HepG2 (cell line): ENCODE results near the gene SUPT4H1. TPM values are rescaled to one million over a fixed set of nuclear protein-coding genes. Genes with fewer than 3 reads are reported as not detected.

Experiments used
- BORCS8-MEF2B ChIP-seq: sonication (generic); formaldehyde crosslinking; IDR thresholded peaks from 2 replicates; pipeline ENCODE4 v1.8.0; 2022; ENCODE audit warnings: mild to moderate bottlenecking, missing genetic modification reagents
- BRD4 ChIP-seq: sonication (generic); formaldehyde crosslinking; IDR thresholded peaks from 2 replicates; pipeline ENCODE4 v1.4.0; 2020; ENCODE audit warnings: missing genetic modification reagents
- CBX1 ChIP-seq: IDR thresholded peaks from one replicate; pipeline ENCODE4 v1.6.1; 2016; ENCODE audit warnings: antibody characterized with exemption, low read depth
- DNMT1 ChIP-seq: sonication (generic); formaldehyde crosslinking; IDR thresholded peaks from 2 replicates; pipeline ENCODE4 v1.5.1; 2020; ENCODE audit warnings: mild to moderate bottlenecking, missing genetic modification reagents
- GATAD2A ChIP-seq: IDR thresholded peaks from 2 replicates; pipeline ENCODE4 v1.6.1; 2016
- HMGA1 ChIP-seq: sonication (generic); formaldehyde crosslinking; conservative IDR thresholded peaks from 2 replicates; pipeline ENCODE4 v1.4.0; 2020; ENCODE audit warnings: missing genetic modification reagents
- HOXA9 ChIP-seq: sonication (generic); formaldehyde crosslinking; IDR thresholded peaks from 2 replicates; pipeline ENCODE4 v1.8.1; 2022; ENCODE audit warnings: missing genetic modification reagents, mild to moderate bottlenecking, moderate library complexity, borderline replicate concordance
- JUND ChIP-seq: sonication (generic); formaldehyde crosslinking; IDR thresholded peaks from 2 replicates; pipeline ENCODE4 v1.8.0; 2022; ENCODE audit warnings: mild to moderate bottlenecking, missing genetic modification reagents
- MIER3 ChIP-seq: IDR thresholded peaks from 2 replicates; pipeline ENCODE4 v1.6.1; 2016; ENCODE audit warnings: missing compliant biosample characterization, borderline replicate concordance
- NCOA2 ChIP-seq: sonication (generic); formaldehyde crosslinking; IDR thresholded peaks from 2 replicates; pipeline ENCODE4 v1.8.0; 2022; ENCODE audit warnings: inconsistent platforms
- NFYB ChIP-seq: sonication (generic); formaldehyde crosslinking; IDR thresholded peaks from 2 replicates; pipeline ENCODE4 v1.4.0; 2020; ENCODE audit warnings: missing genetic modification reagents
- NR1H2 ChIP-seq: sonication (generic); formaldehyde crosslinking; IDR thresholded peaks from 2 replicates; pipeline ENCODE4 v1.8.1; 2022; ENCODE audit warnings: low read depth, missing genetic modification reagents, borderline replicate concordance
- PHF20 ChIP-seq: sonication (generic); formaldehyde crosslinking; IDR thresholded peaks from 2 replicates; pipeline ENCODE4 v1.5.0; 2020; ENCODE audit warnings: mild to moderate bottlenecking, missing genetic modification reagents
- SOX13 ChIP-seq, 3 experiments: fragments of 450-650 bp in 1 of 3; sonication (generic) in 1 of 3; formaldehyde crosslinking in 1 of 3; IDR thresholded peaks in 2 of 3; conservative IDR thresholded peaks in 1 of 3; 2 replicates each; pipeline versions ENCODE4 v1.5.0 to v1.6.1; 2016 to 2020; ENCODE audit warnings: antibody characterized with exemption in 1 of 3, mild to moderate bottlenecking in 1 of 3, missing compliant biosample characterization in 1 of 3, missing genetic modification reagents in 1 of 3, moderate library complexity in 1 of 3
- ZBTB7B ChIP-seq: sonication (generic); formaldehyde crosslinking; IDR thresholded peaks from 2 replicates; pipeline ENCODE4 v1.4.0; 2020; ENCODE audit warnings: missing genetic modification reagents
- ZC3H13 ChIP-seq: sonication (generic); formaldehyde crosslinking; IDR thresholded peaks from 2 replicates; pipeline ENCODE4 v1.8.1; 2023; ENCODE audit warnings: mild to moderate bottlenecking, missing genetic modification reagents, moderate library complexity
- ZNF235 ChIP-seq: sonication (generic); formaldehyde crosslinking; IDR thresholded peaks from 2 replicates; pipeline ENCODE4 v1.8.1; 2023; ENCODE audit warnings: mild to moderate bottlenecking, missing genetic modification reagents, borderline replicate concordance
- ZNF446 ChIP-seq: sonication (generic); formaldehyde crosslinking; IDR thresholded peaks from 2 replicates; pipeline ENCODE4 v1.5.0; 2020; ENCODE audit warnings: mild to moderate bottlenecking, missing genetic modification reagents
- ZNF513 ChIP-seq: sonication (generic); formaldehyde crosslinking; conservative IDR thresholded peaks from 2 replicates; pipeline ENCODE4 v1.5.0; 2020; ENCODE audit warnings: missing genetic modification reagents
- ZNF644 ChIP-seq: IDR thresholded peaks from 2 replicates; pipeline ENCODE4 v1.6.1; 2016; ENCODE audit warnings: low read depth
- polyA plus RNA-seq, 8 experiments: library from polyadenylated mRNA; depleted of rRNA in 3 of 8; stranded (reverse) in 7 of 8; unstranded in 1 of 8; fragments of >200 nt; fragmentation: Illumina TruSeq in 4 of 8; extraction: Trizol in 4 of 8; gene quantifications; 2 replicates each; pipeline versions ENCODE4 v1.2.1 to v1.2.3, GENCODE V29; 2011 to 2016; ENCODE audit warnings: low read depth in 4 of 8, missing spikeins in 1 of 8, mixed read lengths in 1 of 8; ENCODE audit not compliant: insufficient read depth in 1 of 8
- total RNA-seq, 5 experiments: library from RNA; depleted of rRNA; stranded (reverse); fragments of >200 nt; fragmentation: Illumina TruSeq; extraction: Trizol; gene quantifications; 2 replicates each; pipeline ENCODE4 v1.2.3, GENCODE V29; 2016; ENCODE audit warnings: low read depth in 1 of 5
- TF ChIP-seq, protein P1 (sequence below): sonication (generic); formaldehyde crosslinking; IDR thresholded peaks from 2 replicates; pipeline ENCODE4 v1.5.0; 2020; ENCODE audit warnings: missing genetic modification reagents, mild to moderate bottlenecking, borderline replicate concordance
- TF ChIP-seq, protein P2 (sequence below): sonication (generic); formaldehyde crosslinking; IDR thresholded peaks from 2 replicates; pipeline ENCODE4 v1.4.0; 2020; ENCODE audit warnings: missing genetic modification reagents, borderline replicate concordance
- TF ChIP-seq, protein P3 (sequence below): sonication (generic); formaldehyde crosslinking; IDR thresholded peaks from 2 replicates; pipeline ENCODE4 v1.4.0; 2020; ENCODE audit warnings: missing genetic modification reagents

Gene SUPT4H1
- total and polyA plus RNA-seq, 2 of the 13 experiments (the other 11 are each of a cell fraction or from before 2014, with no cell fraction given), result 155 to 244 TPM

DNA sequence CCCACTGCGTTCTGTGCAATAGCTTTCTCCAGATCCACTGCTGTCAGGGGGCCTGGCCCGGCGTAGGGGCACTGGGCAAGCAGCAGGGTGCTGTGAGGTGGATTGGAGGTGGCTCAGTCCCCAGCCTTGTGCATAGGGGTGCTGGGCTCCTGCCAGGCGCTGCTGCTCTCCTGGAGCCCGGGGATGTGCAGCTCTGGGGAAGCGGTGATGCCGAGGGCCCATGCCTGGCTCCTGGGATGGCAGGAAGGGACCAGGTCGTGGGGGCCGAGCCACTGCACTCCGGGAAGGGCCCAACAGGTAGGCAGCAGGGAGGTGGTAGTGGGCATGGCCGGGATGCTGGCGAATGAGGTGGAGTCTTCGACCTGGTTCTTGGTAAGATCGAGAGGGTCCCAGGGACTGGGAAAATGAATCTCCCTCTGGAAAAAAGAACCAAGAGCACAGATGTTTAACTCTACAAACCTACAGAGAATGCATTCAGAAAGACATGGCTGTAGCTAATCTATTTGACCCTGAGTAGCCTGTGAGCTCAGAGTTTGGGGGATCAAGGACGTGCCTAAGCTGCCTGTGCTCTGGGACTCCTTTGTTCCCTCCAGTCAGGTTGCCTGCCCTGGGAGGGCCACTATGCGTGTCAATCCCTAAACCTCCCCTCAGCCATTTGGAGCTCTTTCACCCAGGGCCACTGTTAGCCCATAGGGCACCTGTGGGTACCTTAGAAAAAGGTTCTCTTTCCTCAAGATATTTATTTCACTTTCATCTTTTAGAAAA, 6.6 kb upstream of the SUPT4H1 start (continued):
- no peak for TF ChIP-seq ZNF513 (CRISPR knock-in tag)
- TF ChIP-seq ZNF235 (CRISPR knock-in tag), result no peak
- TF ChIP-seq ZNF446, result no peak
- TF ChIP-seq, protein P1, sequence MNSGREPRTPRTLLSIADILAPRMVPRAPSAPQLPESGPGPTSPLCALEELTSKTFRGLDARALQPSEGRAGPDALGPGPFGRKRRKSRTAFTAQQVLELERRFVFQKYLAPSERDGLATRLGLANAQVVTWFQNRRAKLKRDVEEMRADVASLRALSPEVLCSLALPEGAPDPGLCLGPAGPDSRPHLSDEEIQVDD (CRISPR knock-in tag), result no peak
- peak; percentile 48; the same call in 1 of the 2 replicates for TF ChIP-seq NCOA2 (CRISPR knock-in tag)
- TF ChIP-seq, protein P2, sequence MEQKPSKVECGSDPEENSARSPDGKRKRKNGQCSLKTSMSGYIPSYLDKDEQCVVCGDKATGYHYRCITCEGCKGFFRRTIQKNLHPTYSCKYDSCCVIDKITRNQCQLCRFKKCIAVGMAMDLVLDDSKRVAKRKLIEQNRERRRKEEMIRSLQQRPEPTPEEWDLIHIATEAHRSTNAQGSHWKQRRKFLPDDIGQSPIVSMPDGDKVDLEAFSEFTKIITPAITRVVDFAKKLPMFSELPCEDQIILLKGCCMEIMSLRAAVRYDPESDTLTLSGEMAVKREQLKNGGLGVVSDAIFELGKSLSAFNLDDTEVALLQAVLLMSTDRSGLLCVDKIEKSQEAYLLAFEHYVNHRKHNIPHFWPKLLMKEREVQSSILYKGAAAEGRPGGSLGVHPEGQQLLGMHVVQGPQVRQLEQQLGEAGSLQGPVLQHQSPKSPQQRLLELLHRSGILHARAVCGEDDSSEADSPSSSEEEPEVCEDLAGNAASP (CRISPR knock-in tag), result peak; percentile 68; the same call in 1 of the 2 replicates
- 0 out of 2 replicates have a peak, but pooled peaks have one; percentile 27 for TF ChIP-seq DNMT1
- TF ChIP-seq HMGA1 (CRISPR knock-in tag), result no peak
- TF ChIP-seq NFYB, result no peak
- 0 out of 2 replicates have a peak, but pooled peaks have one; percentile 49 for TF ChIP-seq ZC3H13 (CRISPR knock-in tag)
- TF ChIP-seq JUND, result no peak
- no peak for TF ChIP-seq ZBTB7B (CRISPR knock-in tag)
- no peak for TF ChIP-seq PHF20
- peak; percentile 51; the same call in 1 of the 2 replicates for TF ChIP-seq HOXA9 (CRISPR knock-in tag)
- TF ChIP-seq GATAD2A (CRISPR knock-in tag), result no peak
- TF ChIP-seq BRD4 (CRISPR knock-in tag), result no peak
- TF ChIP-seq, protein P3, sequence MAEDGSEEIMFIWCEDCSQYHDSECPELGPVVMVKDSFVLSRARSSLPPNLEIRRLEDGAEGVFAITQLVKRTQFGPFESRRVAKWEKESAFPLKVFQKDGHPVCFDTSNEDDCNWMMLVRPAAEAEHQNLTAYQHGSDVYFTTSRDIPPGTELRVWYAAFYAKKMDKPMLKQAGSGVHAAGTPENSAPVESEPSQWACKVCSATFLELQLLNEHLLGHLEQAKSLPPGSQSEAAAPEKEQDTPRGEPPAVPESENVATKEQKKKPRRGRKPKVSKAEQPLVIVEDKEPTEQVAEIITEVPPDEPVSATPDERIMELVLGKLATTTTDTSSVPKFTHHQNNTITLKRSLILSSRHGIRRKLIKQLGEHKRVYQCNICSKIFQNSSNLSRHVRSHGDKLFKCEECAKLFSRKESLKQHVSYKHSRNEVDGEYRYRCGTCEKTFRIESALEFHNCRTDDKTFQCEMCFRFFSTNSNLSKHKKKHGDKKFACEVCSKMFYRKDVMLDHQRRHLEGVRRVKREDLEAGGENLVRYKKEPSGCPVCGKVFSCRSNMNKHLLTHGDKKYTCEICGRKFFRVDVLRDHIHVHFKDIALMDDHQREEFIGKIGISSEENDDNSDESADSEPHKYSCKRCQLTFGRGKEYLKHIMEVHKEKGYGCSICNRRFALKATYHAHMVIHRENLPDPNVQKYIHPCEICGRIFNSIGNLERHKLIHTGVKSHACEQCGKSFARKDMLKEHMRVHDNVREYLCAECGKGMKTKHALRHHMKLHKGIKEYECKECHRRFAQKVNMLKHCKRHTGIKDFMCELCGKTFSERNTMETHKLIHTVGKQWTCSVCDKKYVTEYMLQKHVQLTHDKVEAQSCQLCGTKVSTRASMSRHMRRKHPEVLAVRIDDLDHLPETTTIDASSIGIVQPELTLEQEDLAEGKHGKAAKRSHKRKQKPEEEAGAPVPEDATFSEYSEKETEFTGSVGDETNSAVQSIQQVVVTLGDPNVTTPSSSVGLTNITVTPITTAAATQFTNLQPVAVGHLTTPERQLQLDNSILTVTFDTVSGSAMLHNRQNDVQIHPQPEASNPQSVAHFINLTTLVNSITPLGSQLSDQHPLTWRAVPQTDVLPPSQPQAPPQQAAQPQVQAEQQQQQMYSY, result no peak
- no peak for TF ChIP-seq SOX13 (IDR thresholded peaks at IDR 0.05)
- peak in 1 of 2 experiments; percentile 57; a peak in 2 of 4 replicates for TF ChIP-seq SOX13 (CRISPR knock-in tag; conservative IDR thresholded peaks at IDR 0.05 in 1 of 2, IDR thresholded peaks at IDR 0.05 in 1 of 2)
- TF ChIP-seq MIER3 (CRISPR knock-in tag), result no peak
- no peak for TF ChIP-seq NR1H2
- 0 out of 2 replicates have a peak, but pooled peaks have one; percentile 27 for TF ChIP-seq BORCS8-MEF2B (CRISPR knock-in tag)
- no peak for TF ChIP-seq ZNF644 (CRISPR knock-in tag)
- TF ChIP-seq CBX1, result no peak
